GM19397 (cell line): Measurements from ENCODE around the gene GNA12.

ENCODE experiments used
- ATAC-seq: cut with Tn5 transposase; IDR thresholded peaks from one replicate; pipeline ENCODE4 v1.9.1; 2021; ENCODE audit warnings: mild to moderate bottlenecking, moderate library complexity; ENCODE audit not compliant: unreplicated experiment

GNA12 gene

GRCh38 chr7:2805213-2805944 lies 38.7 kb downstream of the GNA12 start:
- ATAC-seq = no peak

- ATAC-seq = no peak
Measured at GRCh38 chr7:2804227-2804763, 39.8 kb downstream of the GNA12 start.

GRCh38 chr7:2803755-2804154 lies 40.4 kb downstream of the GNA12 start:
- ATAC-seq = no peak

GRCh38 chr7:2803342-2803692 lies 40.8 kb downstream of the GNA12 start:
- ATAC-seq = no peak

- no peak for ATAC-seq
Measured at GRCh38 chr7:2802504-2803341, 41.4 kb downstream of the GNA12 start.

- no peak for ATAC-seq
Measured at GRCh38 chr7:2802101-2802500, 42.0 kb downstream of the GNA12 start.

GRCh38 chr7:2800931-2801688 lies 43.0 kb downstream of the GNA12 start:
- ATAC-seq = no peak

GRCh38 chr7:2800220-2800930 lies 43.7 kb downstream of the GNA12 start:
- ATAC-seq = no peak

- no peak for ATAC-seq
Measured at GRCh38 chr7:2799253-2799652, 44.9 kb downstream of the GNA12 start.

- ATAC-seq = no peak
Measured at GRCh38 chr7:2798669-2799068, 45.4 kb downstream of the GNA12 start.

GRCh38 chr7:2796358-2797352 lies 47.5 kb downstream of the GNA12 start:
- no peak for ATAC-seq

- no peak for ATAC-seq
Measured at GRCh38 chr7:2795906-2796305, 48.2 kb downstream of the GNA12 start.

GRCh38 chr7:2794836-2795636 lies 49.1 kb downstream of the GNA12 start:
- no peak for ATAC-seq

GRCh38 chr7:2792856-2793487 lies 51.1 kb downstream of the GNA12 start:
- ATAC-seq = no peak

- no peak for ATAC-seq
Measured at GRCh38 chr7:2792235-2792634, 51.9 kb downstream of the GNA12 start.

- no peak for ATAC-seq
Measured at GRCh38 chr7:2791390-2791789, 52.7 kb downstream of the GNA12 start.

- no peak for ATAC-seq
Measured at GRCh38 chr7:2787251-2787951, 56.7 kb downstream of the GNA12 start.
